GM12878 (cell line): ENCODE results near the gene PTPRC. TPM values are rescaled to one million over a fixed set of nuclear protein-coding genes. Genes with fewer than 3 reads are reported as not detected.
A peak's percentile ranks its signal among the peaks of the same experiment; 100 is the strongest.

Experiments
- ATAC-seq: fragments of 200-7000 bp; cut with Tn5 transposase; 3 replicates; pipeline ENCODE4 v1.9.1; 2020; ENCODE audit warnings: mild to moderate bottlenecking, moderate library complexity
- BruUV-seq: library from RNA; stranded (reverse); fragments of 400-500 nt; replicated peaks from 2 replicates; lab custom pipeline; 2021; lab: Mats Ljungman, UMichigan
- CTCF ChIA-PET: fragments of 300-600 bp; sonication (Branson Sonifier 250); formaldehyde crosslinking; extraction: SDS; loops from one replicate; lab custom pipeline; 2021; ENCODE audit warnings: inconsistent platforms; lab: Yijun Ruan, JAX
- POLR2A ChIA-PET: fragments of 350-600 bp; formaldehyde crosslinking; extraction: SDS; loops from one replicate; lab custom pipeline; 2021; ENCODE audit warnings: inconsistent platforms; lab: Charles Lee
- RAD21 ChIA-PET: fragments of 300-600 bp; sonication (Branson Sonifier 250); formaldehyde crosslinking; loops from one replicate; lab custom pipeline; 2023; ENCODE audit warnings: antibody characterized with exemption; ENCODE audit not compliant: unreplicated experiment; lab: Charles Lee
- SMC1A ChIA-PET: fragments of 300-600 bp; sonication (Branson Sonifier 250); formaldehyde crosslinking; loops from one replicate; lab custom pipeline; 2023; ENCODE audit not compliant: unreplicated experiment, uncharacterized antibody; lab: Charles Lee
- DNase-seq: peaks from one replicate; pipeline ENCODE4 v3.0.0-alpha.2; 2011; ENCODE audit warnings: low read depth, low spot score
- FAIRE-seq: peaks from 3 replicates; lab custom pipeline; 2011; peaks lifted over from hg19 to GRCh38; lab: Jason Lieb, UNC
- H2AFZ ChIP-seq: 2 replicates; pipeline ENCODE4 v1.6.0; 2011; ENCODE audit warnings: low read depth, low read length, control low read depth; ENCODE audit not compliant: control insufficient read depth
- H3K27ac ChIP-seq: 2 replicates; pipeline ENCODE4 v1.5.1; 2011; ENCODE audit warnings: control low read depth; ENCODE audit not compliant: control insufficient read depth, insufficient read depth
- H3K27me3 ChIP-seq, 2 experiments: replicated peaks in 1 of 2; 2 replicates each; pipeline versions ENCODE4 v1.6.0 to v1.6.1; 2011; ENCODE audit warnings: low read length in 1 of 2; ENCODE audit not compliant: control insufficient read depth in 2 of 2, insufficient read depth in 2 of 2
- H3K36me3 ChIP-seq, 2 experiments: 2 replicates each; pipeline ENCODE4 v1.5.1; 2011; ENCODE audit warnings: low read length in 1 of 2; ENCODE audit not compliant: control insufficient read depth in 2 of 2, insufficient read depth in 2 of 2
- H3K4me1 ChIP-seq: 2 replicates; pipeline ENCODE4 v1.6.1; 2011; ENCODE audit warnings: mild to moderate bottlenecking, low read length, moderate library complexity, mixed read lengths; ENCODE audit not compliant: control insufficient read depth, insufficient read depth
- H3K4me2 ChIP-seq: 2 replicates; pipeline ENCODE4 v1.6.0; 2011; ENCODE audit warnings: control low read depth; ENCODE audit not compliant: control insufficient read depth, insufficient read depth
- H3K4me3 ChIP-seq: fragments of 200-600 bp; sonication (generic); 2 replicates; pipeline ENCODE4 v1.5.1; 2016
- H3K79me2 ChIP-seq: 2 replicates; pipeline ENCODE4 v1.6.0; 2011; ENCODE audit warnings: low read length; ENCODE audit not compliant: control insufficient read depth, insufficient read depth
- H3K9ac ChIP-seq: 2 replicates; pipeline ENCODE4 v1.8.0; 2011; ENCODE audit warnings: low read length, control low read depth, mixed read lengths; ENCODE audit not compliant: control insufficient read depth, insufficient read depth
- H3K9me3 ChIP-seq: replicated peaks from 3 replicates; pipeline ENCODE4 v1.5.1; 2011; ENCODE audit warnings: mild to moderate bottlenecking, low read length; ENCODE audit not compliant: control insufficient read depth, insufficient read depth
- H4K20me1 ChIP-seq: 2 replicates; pipeline ENCODE4 v1.6.0; 2011; ENCODE audit not compliant: control insufficient read depth, insufficient read depth
- PAX5 ChIP-seq: IDR thresholded peaks from 2 replicates; pipeline ENCODE4 v1.6.1; 2011; ENCODE audit warnings: low read depth, low read length, borderline replicate concordance
- STAT1 ChIP-seq: fragments of 450-650 bp; conservative IDR thresholded peaks from 2 replicates; pipeline ENCODE4 v1.6.1; 2014; ENCODE audit warnings: antibody characterized with exemption, mild to moderate bottlenecking
- WGBS: methylation state at CpG from one replicate; pipeline ENCODE4 v1.1.6; 2016; ENCODE audit warnings: low lambda C conversion rate; ENCODE audit not compliant: insufficient replicate concordance, insufficient coverage; ENCODE audit errors: missing lambda C conversion rate; 5-methylcytosine and 5-hydroxymethylcytosine counted together
- in situ Hi-C: fragments of 300-500 bp; cut with MboI; formaldehyde crosslinking; loops from 9 replicates; pipeline ENCODE4 v1.14.3; 2018; ENCODE audit warnings: mixed read lengths
- intact Hi-C: fragments of 100-400 bp; cut with micrococcal nuclease; formaldehyde crosslinking; loops from one replicate; pipeline ENCODE4 v1.14.2; 2022; ENCODE audit not compliant: unreplicated experiment
- polyA plus RNA-seq, 11 experiments: library from polyadenylated mRNA; depleted of rRNA in 4 of 11; unstranded in 6 of 11; stranded (reverse) in 5 of 11; fragments of >200 nt; fragmentation: Nextera tagmentation in 4 of 11; fragmentation: Illumina TruSeq in 1 of 11; extraction: Ambion mirVana in 4 of 11; extraction: Trizol in 1 of 11; gene quantifications; 1 replicate in 1 of 11; 2 replicates in 10 of 11; pipeline versions ENCODE4 v1.2.1 to v1.2.3, GENCODE V29; 2011 to 2016; ENCODE audit warnings: inconsistent platforms in 2 of 11, missing spikeins in 2 of 11, low read depth in 1 of 11
- total RNA-seq, 4 experiments: library from RNA; depleted of rRNA in 3 of 4; stranded (reverse); fragments of >200 nt in 3 of 4; fragmentation: Illumina TruSeq in 1 of 4; extraction: Trizol in 1 of 4; gene quantifications; 2 replicates each; pipeline versions ENCODE4 v1.2.1 to v1.2.3, GENCODE V29; 2013 to 2021

PTPRC gene
- total and polyA plus RNA-seq, 10 of the 15 experiments (the other 5 are each of a cell fraction or from before 2014, with no cell fraction given) = 72.9 to 221 (median 118) TPM

DNA sequence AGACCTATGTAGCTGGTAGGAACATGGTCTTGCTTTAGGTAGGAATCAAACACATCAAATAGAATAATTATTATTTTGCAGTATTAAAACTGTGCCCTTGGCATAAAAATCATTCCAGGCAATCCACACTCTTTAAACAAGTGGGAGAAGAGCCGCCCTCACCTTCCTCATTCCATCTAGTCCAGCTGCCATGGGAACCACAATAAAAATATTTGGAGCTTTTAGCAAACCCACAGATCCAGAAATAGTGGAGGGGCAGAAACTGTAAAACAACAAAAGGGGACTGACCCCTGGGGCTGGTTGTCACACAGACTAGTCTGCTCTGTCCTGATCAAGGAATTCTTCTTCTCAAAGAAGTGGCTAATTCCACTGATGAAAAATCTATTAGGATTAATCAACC is 61.6 kb downstream of the PTPRC start:
- H3K79me2 ChIP-seq = no peaks in the 10 kb centered on the region
- RAD21 ChIA-PET = no interaction called here
- H3K4me3 ChIP-seq = no peak overlapping the region
- H3K27ac ChIP-seq = no peak overlapping the region
- in situ Hi-C loops (no loop called here), intact Hi-C loops (no loop called here)
- H3K9ac ChIP-seq = no peak overlapping the region
- SMC1A ChIA-PET = interaction anchor here (1.0 to 3.1 kb wide), 6 partner anchors 10 to 182 kb away, joined by 3 to 19 read pairs (median 6); no protein-coding TSS in a partner anchor
- CTCF ChIA-PET = interaction anchor here (0.9 to 2.6 kb wide), 3 partner anchors 11 to 18 kb away, joined by 3 to 6 read pairs (median 3); no protein-coding TSS in a partner anchor
- no peak for TF ChIP-seq STAT1
- H3K36me3 ChIP-seq = peaks cover 7 to 24% of the 10 kb centered on the region in 2 experiments
- BruUV-seq = no TSS peak
- 100% methylated on average over 1 of the region's 1 CpG for WGBS
- POLR2A ChIA-PET = no interaction called here
- no peak for DNase-seq
- no peak overlapping the region for H2AFZ ChIP-seq
- no peaks in the 10 kb centered on the region for H3K9me3 ChIP-seq
- no peak overlapping the region for H3K4me2 ChIP-seq
- H3K4me1 ChIP-seq = peaks cover 3% of the 10 kb centered on the region; the same call in 1 of the 2 replicates
- no peaks in the 10 kb centered on the region for H3K27me3 ChIP-seq
- no peak for ATAC-seq
- no peaks in the 10 kb centered on the region for H4K20me1 ChIP-seq
- no peak for FAIRE-seq

DNA sequence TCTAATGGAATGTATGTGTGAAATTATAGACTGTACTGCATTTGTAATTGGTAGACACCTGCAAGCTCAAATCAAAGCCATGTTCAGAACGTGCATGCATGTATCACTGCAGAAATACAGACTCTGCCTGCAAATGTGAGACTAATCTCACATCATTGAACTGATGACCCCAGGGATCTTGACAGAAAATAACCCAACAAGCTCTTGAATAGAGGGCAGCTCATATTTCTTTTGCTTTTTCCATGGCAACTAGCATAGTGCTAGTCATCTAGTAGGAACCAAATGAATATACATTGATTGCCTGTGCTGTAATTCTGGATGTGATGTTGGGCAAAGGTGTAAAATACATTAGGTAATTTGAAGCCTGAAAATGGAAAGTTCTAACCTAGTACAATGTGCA is 62.4 kb downstream of the PTPRC start:
- 6% methylated on average over 1 of the region's 1 CpG for WGBS
- Histone ChIP-seq H3K27ac (no peak overlapping the region), H3K4me2 (no peak overlapping the region), H3K4me1 (no peaks in the 10 kb centered on the region), H2AFZ (no peak overlapping the region), H3K9ac (no peak overlapping the region), H3K27me3 (no peaks in the 10 kb centered on the region), H3K79me2 (no peaks in the 10 kb centered on the region), H3K4me3 (no peak overlapping the region), H3K9me3 (no peaks in the 10 kb centered on the region), H3K36me3 (peaks cover 7 to 32% of the 10 kb centered on the region in 2 experiments), H4K20me1 (no peaks in the 10 kb centered on the region)
- TF ChIP-seq PAX5 = no peak
- ChIA-PET CTCF (interaction anchor here (0.9 to 2.6 kb wide), 6 partner anchors 12 to 412 kb away, joined by 3 to 9 read pairs (median 4); no protein-coding TSS in a partner anchor), SMC1A (interaction anchor here (0.8 to 3.1 kb wide), 11 partner anchors 10 to 183 kb away, joined by 3 to 19 read pairs (median 4); no protein-coding TSS in a partner anchor), RAD21 (interaction anchor here (0.7 to 1.4 kb wide), 4 partner anchors 21 to 762 kb away, joined by 3 read pairs; no protein-coding TSS in a partner anchor), POLR2A (no interaction called here)
- intact Hi-C loops = no loop called here
- peak; percentile 15; the same call in 2 of the 3 replicates for ATAC-seq
- no TSS peak for BruUV-seq
- in situ Hi-C loops = no loop called here
- no peak for FAIRE-seq
- DNase-seq = no peak
